A549 (cell line): ENCODE measurements around the gene NUP188. TPM values are rescaled to one million over a fixed set of nuclear protein-coding genes. Genes with fewer than 3 reads are reported as not detected.

Experiments
- ATOH8 ChIP-seq: fragments of 250-450 bp; sonication (Bioruptor Pico); IDR thresholded peaks from 2 replicates; pipeline ENCODE4 v1.5.0; 2020; ENCODE audit warnings: low read depth, mild to moderate bottlenecking, moderate library complexity
- CBX8 ChIP-seq: fragments of 200-600 bp; sonication (generic); IDR thresholded peaks from 2 replicates; pipeline ENCODE4 v1.6.1; 2016
- CHD4 ChIP-seq: fragments of 200-600 bp; sonication (generic); IDR thresholded peaks from 2 replicates; pipeline ENCODE4 v1.6.1; 2016; ENCODE audit warnings: antibody characterized with exemption, mild to moderate bottlenecking, borderline replicate concordance
- CTCF ChIP-seq: fragments of >200 bp; sonication (Bioruptor Twin); formaldehyde crosslinking; IDR thresholded peaks from 3 replicates; pipeline ENCODE4 v1.5.1; 2016
- EHMT2 ChIP-seq: fragments of 200-600 bp; sonication (generic); IDR thresholded peaks from 2 replicates; pipeline ENCODE4 v1.6.1; 2016; ENCODE audit warnings: antibody characterized with exemption, low read depth, mild to moderate bottlenecking, moderate library complexity
- FOXS1 ChIP-seq: fragments of 250-450 bp; sonication (Bioruptor Pico); IDR thresholded peaks from 2 replicates; pipeline ENCODE4 v1.5.0; 2020; ENCODE audit warnings: mild to moderate bottlenecking, moderate library complexity
- HES2 ChIP-seq: fragments of >200 bp; sonication (Bioruptor Twin); formaldehyde crosslinking; IDR thresholded peaks from 2 replicates; pipeline ENCODE4 v1.6.1; 2016
- HMGXB4 ChIP-seq: fragments of 250-450 bp; sonication (Bioruptor Pico); IDR thresholded peaks from 2 replicates; pipeline ENCODE4 v1.5.0; 2021; ENCODE audit warnings: mild to moderate bottlenecking, moderate library complexity, borderline replicate concordance
- HOXA7 ChIP-seq: fragments of 250-450 bp; sonication (Bioruptor Pico); IDR thresholded peaks from 2 replicates; pipeline ENCODE4 v1.5.0; 2020; ENCODE audit warnings: mild to moderate bottlenecking, moderate library complexity
- HOXB5 ChIP-seq: fragments of 250-450 bp; sonication (Bioruptor Pico); IDR thresholded peaks from 2 replicates; pipeline ENCODE4 v1.5.0; 2020; ENCODE audit warnings: mild to moderate bottlenecking, moderate library complexity
- MAZ ChIP-seq: fragments of 150-350 bp; IDR thresholded peaks from 2 replicates; pipeline ENCODE4 v1.6.1; 2014; ENCODE audit warnings: antibody characterized with exemption, low read depth, low read length, borderline replicate concordance
- NR3C1 ChIP-seq: fragments of >200 bp; sonication (Bioruptor Twin); formaldehyde crosslinking; IDR thresholded peaks from 3 replicates; pipeline ENCODE4 v1.6.1; 2017
- PBX3 ChIP-seq: IDR thresholded peaks from 2 replicates; pipeline ENCODE4 v1.6.1; 2012
- POLR2AphosphoS2 ChIP-seq: conservative IDR thresholded peaks from 2 replicates; pipeline ENCODE4 v1.6.1; 2012; ENCODE audit warnings: low read length, improper control_type of control experiment, inconsistent platforms
- RCOR1 ChIP-seq: fragments of 150-350 bp; IDR thresholded peaks from 2 replicates; pipeline ENCODE4 v1.6.1; 2014; ENCODE audit warnings: antibody characterized with exemption, low read length, low read depth
- RNF2 ChIP-seq: fragments of 200-600 bp; sonication (generic); IDR thresholded peaks from 2 replicates; pipeline ENCODE4 v1.6.1; 2016; ENCODE audit warnings: low read depth, mild to moderate bottlenecking, antibody characterized with exemption, moderate library complexity, borderline replicate concordance
- TFCP2L1 ChIP-seq: fragments of 250-450 bp; sonication (Bioruptor Pico); IDR thresholded peaks from 2 replicates; pipeline ENCODE4 v1.5.0; 2021; ENCODE audit warnings: mild to moderate bottlenecking
- TP53 ChIP-seq: fragments of 250-450 bp; sonication (Bioruptor Pico); IDR thresholded peaks from 2 replicates; pipeline ENCODE4 v1.5.0; 2021; ENCODE audit warnings: mild to moderate bottlenecking, moderate library complexity
- ZC3H11A ChIP-seq: fragments of 450-650 bp; IDR thresholded peaks from 2 replicates; pipeline ENCODE4 v1.6.1; 2014; ENCODE audit warnings: antibody characterized with exemption, mild to moderate bottlenecking
- ZNF302 ChIP-seq: fragments of 250-450 bp; sonication (Bioruptor Pico); IDR thresholded peaks from 2 replicates; pipeline ENCODE4 v1.9.0; 2021; ENCODE audit warnings: inconsistent platforms, mild to moderate bottlenecking, moderate library complexity
- ZSCAN20 ChIP-seq: fragments of 250-450 bp; sonication (Bioruptor Pico); IDR thresholded peaks from 2 replicates; pipeline ENCODE4 v1.8.0; 2022; ENCODE audit warnings: mild to moderate bottlenecking, moderate library complexity
- polyA plus RNA-seq, 4 experiments: library from polyadenylated mRNA; depleted of rRNA in 3 of 4; stranded (reverse); fragments of >200 nt; fragmentation: RNase III in 1 of 4; extraction: RNeasy Plus Mini Kit Qiagen cat#74134 plus additional on column Dnase treatment in 1 of 4; gene quantifications; 2 replicates in 3 of 4; 3 replicates in 1 of 4; pipeline ENCODE4 v1.2.3, GENCODE V29; 2011 to 2017

Gene NUP188
- polyA plus RNA-seq, 2 of the 4 experiments (the other 2 are of a cell fraction) = 33.2 to 52.3 TPM

- TF ChIP-seq RNF2 = no peak
- no peak for TF ChIP-seq HOXA7
- no peak for TF ChIP-seq HMGXB4
- no peak for TF ChIP-seq POLR2AphosphoS2
- no peak for TF ChIP-seq RCOR1
- no peak for TF ChIP-seq CBX8
- no peak for TF ChIP-seq ZSCAN20 (CRISPR knock-in tag)
- no peak for TF ChIP-seq ZC3H11A
- peak; percentile 69; the same call in 1 of the 2 replicates for TF ChIP-seq HOXB5 (CRISPR knock-in tag)
- no peak for TF ChIP-seq FOXS1 (CRISPR knock-in tag)
- TF ChIP-seq ATOH8 (CRISPR knock-in tag) = no peak
- TF ChIP-seq TP53 = no peak
- no peak for TF ChIP-seq MAZ
- 0 out of 2 replicates have a peak, but pooled peaks have one; percentile 46 for TF ChIP-seq ZNF302 (CRISPR knock-in tag)
- no peak for TF ChIP-seq TFCP2L1 (CRISPR knock-in tag)
- TF ChIP-seq CTCF = no peak
- no peak for TF ChIP-seq HES2
- no peak; the same call in 1 of the 2 replicates for TF ChIP-seq PBX3
- no peak for TF ChIP-seq CHD4
- TF ChIP-seq NR3C1 = no peak
- TF ChIP-seq EHMT2 = 0 out of 2 replicates have a peak, but pooled peaks have one; percentile 46
Measured at GRCh38 chr9:128912270-128912853, 35.1 kb upstream of the NUP188 start (continued).
